ENCODE results near the gene ZP2.

ZP2 gene

DNA sequence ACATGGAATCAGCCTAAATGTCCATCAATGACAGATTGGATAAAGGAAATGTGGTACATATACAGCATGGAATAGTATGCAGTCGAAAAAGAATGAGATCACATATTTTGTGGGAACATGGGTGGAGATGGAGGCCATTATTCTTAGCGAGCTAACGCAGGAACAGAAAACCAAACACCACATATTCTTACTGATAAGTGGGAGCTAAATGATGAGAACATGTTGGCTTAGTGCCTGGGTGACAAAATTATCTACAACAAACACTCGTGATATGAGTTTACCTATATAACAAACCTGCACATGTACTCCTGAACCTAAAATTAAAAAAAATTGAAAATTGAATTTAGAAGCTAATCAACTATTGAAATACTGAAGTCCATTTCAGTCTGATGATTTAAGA is 28.3 kb upstream of the ZP2 start:
- Histone ChIP-seq H3K79me2 (ENCODE audit: insufficient read depth, low read length) (no peaks in the 10 kb centered on the region), H3K9ac (ENCODE audit: low read depth, low read length) (no peak overlapping the region), H3K36me3 (ENCODE audit: insufficient read depth, low read length) (no peaks in the 10 kb centered on the region), H3K27me3 (ENCODE audit: insufficient read depth, low read length, poor library complexity) (no peaks in the 10 kb centered on the region), H2AFZ (ENCODE audit: low read depth, low read length) (no peak overlapping the region), H3K4me2 (ENCODE audit: insufficient read depth, low read length) (no peak overlapping the region), H3K9me3 (ENCODE audit: insufficient read depth, low read length, severe bottlenecking) (no peaks in the 10 kb centered on the region), H3K4me3 (ENCODE audit: low read depth in 1 of 2, low read length in 2 of 2) (no peak overlapping the region), H4K20me1 (ENCODE audit: insufficient read depth, low read length) (no peaks in the 10 kb centered on the region), H3K4me1 (ENCODE audit: insufficient read depth, low read length) (no peaks in the 10 kb centered on the region), H3K27ac (ENCODE audit: low read length) (no peak overlapping the region)
- TF ChIP-seq EZH2 (IDR thresholded peaks at IDR 0.05; ENCODE audit: borderline replicate concordance, low read depth, low read length, severe bottlenecking), result no peak
- TF ChIP-seq, protein P1, sequence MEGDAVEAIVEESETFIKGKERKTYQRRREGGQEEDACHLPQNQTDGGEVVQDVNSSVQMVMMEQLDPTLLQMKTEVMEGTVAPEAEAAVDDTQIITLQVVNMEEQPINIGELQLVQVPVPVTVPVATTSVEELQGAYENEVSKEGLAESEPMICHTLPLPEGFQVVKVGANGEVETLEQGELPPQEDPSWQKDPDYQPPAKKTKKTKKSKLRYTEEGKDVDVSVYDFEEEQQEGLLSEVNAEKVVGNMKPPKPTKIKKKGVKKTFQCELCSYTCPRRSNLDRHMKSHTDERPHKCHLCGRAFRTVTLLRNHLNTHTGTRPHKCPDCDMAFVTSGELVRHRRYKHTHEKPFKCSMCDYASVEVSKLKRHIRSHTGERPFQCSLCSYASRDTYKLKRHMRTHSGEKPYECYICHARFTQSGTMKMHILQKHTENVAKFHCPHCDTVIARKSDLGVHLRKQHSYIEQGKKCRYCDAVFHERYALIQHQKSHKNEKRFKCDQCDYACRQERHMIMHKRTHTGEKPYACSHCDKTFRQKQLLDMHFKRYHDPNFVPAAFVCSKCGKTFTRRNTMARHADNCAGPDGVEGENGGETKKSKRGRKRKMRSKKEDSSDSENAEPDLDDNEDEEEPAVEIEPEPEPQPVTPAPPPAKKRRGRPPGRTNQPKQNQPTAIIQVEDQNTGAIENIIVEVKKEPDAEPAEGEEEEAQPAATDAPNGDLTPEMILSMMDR (IDR thresholded peaks at IDR 0.05; ENCODE audit: borderline replicate concordance, extremely low read depth, low read length, poor library complexity, severe bottlenecking), result no peak
- no peak for DNase-seq
- ATAC-seq (ENCODE audit: insufficient read depth, low read depth), result no peak

DNA sequence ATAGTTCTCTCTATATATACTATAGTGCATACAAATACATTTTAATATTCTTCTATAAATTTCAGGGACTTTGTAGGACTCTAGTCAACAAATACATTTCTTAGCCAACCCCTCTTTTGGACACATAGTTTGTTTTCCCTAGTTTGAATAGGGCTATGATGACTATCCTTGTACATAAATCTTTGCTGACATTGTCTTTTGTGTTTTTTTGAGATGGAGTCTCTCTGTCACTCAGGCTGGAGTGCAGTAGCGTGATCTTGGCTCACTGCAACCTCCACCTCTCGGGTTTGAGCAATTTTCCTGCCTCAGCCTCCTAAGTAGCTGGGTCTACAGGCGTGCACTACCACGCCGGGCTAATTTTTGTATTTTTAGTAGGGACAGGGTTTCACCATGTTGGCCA is 25.5 kb upstream of the ZP2 start:
- no peak overlapping the region for H3K4me3 ChIP-seq (ENCODE audit: low read depth in 1 of 2, low read length in 2 of 2)
- no peaks in the 10 kb centered on the region for H3K36me3 ChIP-seq (ENCODE audit: insufficient read depth, low read length)
- H3K27me3 ChIP-seq (ENCODE audit: insufficient read depth, low read length, poor library complexity), result no peaks in the 10 kb centered on the region
- H4K20me1 ChIP-seq (ENCODE audit: insufficient read depth, low read length), result no peaks in the 10 kb centered on the region
- no peaks in the 10 kb centered on the region for H3K79me2 ChIP-seq (ENCODE audit: insufficient read depth, low read length)
- H3K27ac ChIP-seq (ENCODE audit: low read length), result no peak overlapping the region
- DNase-seq (no peak), ATAC-seq (ENCODE audit: insufficient read depth, low read depth) (no peak)
- no peak overlapping the region for H3K4me2 ChIP-seq (ENCODE audit: insufficient read depth, low read length)
- H3K4me1 ChIP-seq (ENCODE audit: insufficient read depth, low read length), result no peaks in the 10 kb centered on the region
- no peak overlapping the region for H2AFZ ChIP-seq (ENCODE audit: low read depth, low read length)
- TF ChIP-seq EZH2 (IDR thresholded peaks at IDR 0.05; ENCODE audit: borderline replicate concordance, low read depth, low read length, severe bottlenecking), result no peak
- TF ChIP-seq, protein P1 (IDR thresholded peaks at IDR 0.05; ENCODE audit: borderline replicate concordance, extremely low read depth, low read length, poor library complexity, severe bottlenecking), result no peak
- no peak overlapping the region for H3K9ac ChIP-seq (ENCODE audit: low read depth, low read length)
- no peaks in the 10 kb centered on the region for H3K9me3 ChIP-seq (ENCODE audit: insufficient read depth, low read length, severe bottlenecking)

DNA sequence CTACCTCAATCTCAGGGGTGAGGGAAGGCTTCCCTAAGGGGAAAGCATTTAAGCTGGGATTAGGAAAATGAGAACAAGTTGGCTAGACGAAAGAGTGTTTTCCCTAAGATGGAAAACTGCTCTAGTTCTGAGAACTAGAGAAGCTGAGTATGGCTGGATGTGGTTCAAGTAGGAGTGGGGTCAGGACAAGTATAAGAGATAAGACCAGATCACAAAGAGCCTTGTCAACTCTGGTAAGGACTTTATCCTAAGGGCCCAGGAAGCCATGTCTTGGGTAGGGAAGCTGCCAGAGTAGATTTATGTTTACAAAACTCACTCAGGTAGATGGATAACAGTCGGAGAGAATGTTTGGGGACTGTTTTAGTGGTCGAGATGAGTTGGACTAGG is 23.8 kb upstream of the ZP2 start:
- no peak for TF ChIP-seq EZH2 (IDR thresholded peaks at IDR 0.05; ENCODE audit: borderline replicate concordance, low read depth, low read length, severe bottlenecking)
- TF ChIP-seq, protein P1 (IDR thresholded peaks at IDR 0.05; ENCODE audit: borderline replicate concordance, extremely low read depth, low read length, poor library complexity, severe bottlenecking), result no peak
- ATAC-seq (ENCODE audit: insufficient read depth, low read depth) (no peak), DNase-seq (no peak)
- Histone ChIP-seq H2AFZ (ENCODE audit: low read depth, low read length) (no peak overlapping the region), H4K20me1 (ENCODE audit: insufficient read depth, low read length) (no peaks in the 10 kb centered on the region), H3K4me2 (ENCODE audit: insufficient read depth, low read length) (no peak overlapping the region), H3K27ac (ENCODE audit: low read length) (no peak overlapping the region), H3K9ac (ENCODE audit: low read depth, low read length) (no peak overlapping the region), H3K4me3 (ENCODE audit: low read depth in 1 of 2, low read length in 2 of 2) (no peak overlapping the region), H3K4me1 (ENCODE audit: insufficient read depth, low read length) (no peaks in the 10 kb centered on the region), H3K27me3 (ENCODE audit: insufficient read depth, low read length, poor library complexity) (no peaks in the 10 kb centered on the region), H3K79me2 (ENCODE audit: insufficient read depth, low read length) (no peaks in the 10 kb centered on the region), H3K9me3 (ENCODE audit: insufficient read depth, low read length, severe bottlenecking) (no peaks in the 10 kb centered on the region), H3K36me3 (ENCODE audit: insufficient read depth, low read length) (no peaks in the 10 kb centered on the region)

All from DND-41 (cell line).